Chondrocyte (in vitro differentiated cells): ENCODE data around the gene CFAP157. TPM values are rescaled to one million over a fixed set of nuclear protein-coding genes. Genes with fewer than 3 reads are reported as not detected.
A peak's percentile ranks its signal among the peaks of the same experiment; 100 is the strongest.

Experiments used
- DNase-seq: peaks from one replicate; pipeline ENCODE4 v3.0.0; 2021; ENCODE audit warnings: mixed read lengths, low spot score
- H3K27ac Mint-ChIP-seq: one replicate; pipeline ENCODE4 v1.8.0; 2021; ENCODE audit warnings: mild to moderate bottlenecking, moderate library complexity, mixed read lengths; ENCODE audit not compliant: unreplicated experiment
- H3K27me3 Mint-ChIP-seq: 2 replicates; pipeline ENCODE4 v1.8.0; 2021; ENCODE audit warnings: low read depth, mixed read lengths
- H3K36me3 Mint-ChIP-seq: 2 replicates; pipeline ENCODE4 v1.8.0; 2021; ENCODE audit warnings: low read depth, mixed read lengths
- H3K4me1 Mint-ChIP-seq: 2 replicates; pipeline ENCODE4 v1.8.0; 2021; ENCODE audit warnings: low read depth, mild to moderate bottlenecking, mixed read lengths
- H3K4me3 Mint-ChIP-seq: one replicate; pipeline ENCODE4 v1.8.0; 2021; ENCODE audit warnings: mild to moderate bottlenecking, moderate library complexity, mixed read lengths; ENCODE audit not compliant: unreplicated experiment
- H3K9me3 Mint-ChIP-seq: 2 replicates; pipeline ENCODE4 v1.8.0; 2021; ENCODE audit warnings: low read depth, mixed read lengths
- CTCF ChIP-seq: fragments of 200-600 bp; sonication (generic); IDR thresholded peaks from 2 replicates; pipeline ENCODE4 v1.5.0; 2021; ENCODE audit warnings: antibody characterized with exemption, mild to moderate bottlenecking, moderate library complexity
- total RNA-seq: library from RNA; stranded (reverse); gene quantifications from 3 replicates; pipeline ENCODE4 v1.2.1, GENCODE V29; 2021

Gene CFAP157
- total RNA-seq, 1 donor from 2014 or later = not detected

- Mint-ChIP-seq H3K4me3 (no peak overlapping the region), H3K9me3 (no peaks in the 10 kb centered on the region), H3K27me3 (no peaks in the 10 kb centered on the region), H3K4me1 (peaks cover 15% of the 10 kb centered on the region), H3K27ac (no peak overlapping the region), H3K36me3 (peaks cover 5% of the 10 kb centered on the region)
- DNase-seq = no peak
- no peak for TF ChIP-seq CTCF
Observed at GRCh38 chr9:127732444-127732843, 25.7 kb downstream of the CFAP157 start.

DNA sequence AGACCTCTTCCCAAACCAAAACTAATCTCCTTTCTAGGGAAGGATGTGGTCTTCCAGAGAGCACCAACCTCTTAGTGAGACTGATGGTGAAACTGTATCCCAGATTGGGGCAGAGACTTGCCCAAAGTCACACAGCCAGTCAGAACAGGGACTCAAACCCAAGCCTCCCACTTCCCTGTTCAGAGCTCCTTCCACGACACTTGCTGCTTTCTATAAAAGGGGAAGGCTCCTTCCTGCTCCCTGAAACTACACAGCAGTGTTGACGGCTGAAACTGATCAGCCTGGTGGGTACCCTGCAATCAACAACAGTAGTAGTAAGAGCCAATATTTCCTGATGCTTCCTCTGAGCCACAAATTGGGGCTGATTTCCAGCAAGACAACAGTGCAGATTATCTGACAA lies 26.8 kb downstream of the CFAP157 start:
- peaks cover 5% of the 10 kb centered on the region for H3K36me3 Mint-ChIP-seq
- TF ChIP-seq CTCF = no peak
- H3K4me3 Mint-ChIP-seq = peak overlapping the region; percentile 23
- no peaks in the 10 kb centered on the region for H3K9me3 Mint-ChIP-seq
- H3K27ac Mint-ChIP-seq = peak overlapping the region; percentile 12
- peaks cover 15% of the 10 kb centered on the region for H3K4me1 Mint-ChIP-seq
- H3K27me3 Mint-ChIP-seq = no peaks in the 10 kb centered on the region
- DNase-seq = no peak

GRCh38 chr9:127734247-127734746 lies 27.5 kb downstream of the CFAP157 start:
- peaks cover 5% of the 10 kb centered on the region for H3K36me3 Mint-ChIP-seq
- no peak for DNase-seq
- peak; percentile 91 for TF ChIP-seq CTCF
- no peaks in the 10 kb centered on the region for H3K9me3 Mint-ChIP-seq
- H3K27ac Mint-ChIP-seq = peak overlapping the region; percentile 63
- H3K27me3 Mint-ChIP-seq = no peaks in the 10 kb centered on the region
- peak overlapping the region; percentile 73 for H3K4me3 Mint-ChIP-seq
- H3K4me1 Mint-ChIP-seq = peaks cover 15% of the 10 kb centered on the region

DNA sequence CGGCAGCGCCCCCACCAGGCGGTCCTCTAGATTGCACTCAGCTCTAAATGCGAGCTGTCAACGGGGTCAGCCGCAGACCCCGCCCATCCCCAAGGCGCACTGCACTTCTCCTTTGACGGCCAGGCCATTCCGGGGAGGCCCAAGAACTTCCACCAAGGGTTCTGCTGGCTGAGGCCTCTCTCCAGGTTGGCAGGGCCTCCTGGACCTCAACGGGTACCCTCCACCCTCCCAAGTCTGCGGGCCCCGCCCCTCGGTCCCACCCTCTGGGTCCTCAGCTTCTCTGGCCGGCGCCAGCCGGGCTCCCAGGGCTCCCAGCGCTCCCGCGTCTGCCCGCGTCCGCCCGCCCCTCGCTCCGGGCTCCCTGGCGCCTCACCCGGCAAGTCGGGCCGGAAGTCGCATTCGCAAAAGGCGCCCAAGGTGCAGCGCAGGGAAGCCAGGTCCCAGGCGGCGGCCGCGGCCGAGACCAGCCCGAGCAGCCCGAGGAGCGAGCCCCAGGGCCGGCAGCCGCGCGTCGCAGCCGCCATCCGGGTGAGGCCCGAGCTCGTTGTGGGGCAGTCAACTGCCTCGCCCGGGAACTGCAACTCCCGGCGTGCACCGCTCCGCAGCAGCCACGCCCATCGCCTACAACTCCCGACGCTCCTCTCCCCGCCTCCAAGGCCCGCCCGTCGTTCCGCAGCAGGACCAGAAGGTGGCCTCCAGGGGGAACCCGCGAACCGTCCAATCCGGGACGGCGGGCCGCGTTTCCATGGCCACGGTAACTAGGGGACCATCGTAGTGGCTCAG lies 28.1 kb downstream of the CFAP157 start, which contains the start of gene TOR2A:
TSS of gene TOR2A (minus strand) at position 548 of the 783 bp plus-strand sequence. CDS start at position 524, 24 bp downstream.
- H3K36me3 Mint-ChIP-seq = peaks cover 5% of the 10 kb centered on the region
- peak within 1 kb of the TSS; percentile 73 for H3K4me3 Mint-ChIP-seq
- H3K27me3 Mint-ChIP-seq = no peaks in the 10 kb centered on the region
- H3K9me3 Mint-ChIP-seq = no peaks in the 10 kb centered on the region
- H3K4me1 Mint-ChIP-seq = peaks cover 15% of the 10 kb centered on the region
- peak; percentile 78 for TF ChIP-seq CTCF
- peak within 1 kb of the TSS; percentile 81 for H3K27ac Mint-ChIP-seq
- DNase-seq = peak; percentile 99

GRCh38 chr9:127735530-127736185 lies 28.9 kb downstream of the CFAP157 start:
- no peak for DNase-seq
- Mint-ChIP-seq H3K36me3 (peaks cover 5% of the 10 kb centered on the region), H3K4me1 (peaks cover 15% of the 10 kb centered on the region), H3K9me3 (no peaks in the 10 kb centered on the region), H3K27ac (peak overlapping the region; percentile 75), H3K27me3 (no peaks in the 10 kb centered on the region), H3K4me3 (peak overlapping the region; percentile 73)
- TF ChIP-seq CTCF = no peak
